ENCODE measurements around the gene MT1H. TPM values are rescaled to one million over a fixed set of nuclear protein-coding genes. Genes with fewer than 3 reads are reported as not detected.

The MT1H gene
- total and polyA plus RNA-seq, 2 of the 13 experiments (the other 11 are each of a cell fraction or from before 2014, with no cell fraction given), result 0.60 TPM; not detected in 1

DNA sequence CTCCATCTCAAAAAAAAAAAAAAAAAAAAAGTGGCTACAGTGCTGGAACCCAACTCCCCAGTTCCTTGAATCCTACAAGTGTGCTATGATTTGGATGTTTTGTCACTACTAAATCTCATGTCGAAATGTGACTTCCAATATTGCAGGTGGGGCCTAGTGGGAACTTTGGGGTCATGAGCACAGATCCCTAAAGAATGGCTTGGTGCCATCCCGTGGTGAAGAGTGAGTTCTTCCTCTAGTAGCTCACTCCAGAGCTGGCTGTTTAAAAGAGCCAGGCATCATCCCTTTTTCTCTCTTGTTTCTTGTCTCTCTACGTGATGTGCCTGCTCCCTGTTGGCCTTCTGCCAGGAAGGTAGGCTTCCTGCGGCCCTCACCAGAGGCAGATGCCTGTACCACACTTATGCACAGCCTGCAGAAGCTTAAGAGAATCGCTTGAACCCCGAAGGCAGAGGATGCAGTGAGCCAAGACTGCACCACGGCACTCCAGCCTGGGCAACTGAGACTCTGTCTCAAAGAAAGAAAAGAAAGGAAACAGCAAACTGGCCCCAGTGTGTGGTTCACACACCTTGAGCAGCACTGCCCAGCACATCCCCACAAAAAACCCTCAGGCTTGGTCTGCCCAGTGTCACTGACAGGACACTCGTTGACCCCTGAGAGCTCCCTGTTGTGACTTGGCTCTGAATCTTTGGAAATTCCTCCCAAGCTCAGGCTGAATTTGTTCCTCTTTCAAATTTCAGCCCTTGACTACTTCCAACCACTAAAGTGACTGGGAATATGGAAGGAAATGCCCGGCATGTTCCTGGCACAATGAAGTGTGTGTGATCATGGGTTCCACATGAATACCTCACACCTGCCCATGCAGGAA is 40.9 kb upstream of the MT1H start (continued):
- TF ChIP-seq, protein P1, sequence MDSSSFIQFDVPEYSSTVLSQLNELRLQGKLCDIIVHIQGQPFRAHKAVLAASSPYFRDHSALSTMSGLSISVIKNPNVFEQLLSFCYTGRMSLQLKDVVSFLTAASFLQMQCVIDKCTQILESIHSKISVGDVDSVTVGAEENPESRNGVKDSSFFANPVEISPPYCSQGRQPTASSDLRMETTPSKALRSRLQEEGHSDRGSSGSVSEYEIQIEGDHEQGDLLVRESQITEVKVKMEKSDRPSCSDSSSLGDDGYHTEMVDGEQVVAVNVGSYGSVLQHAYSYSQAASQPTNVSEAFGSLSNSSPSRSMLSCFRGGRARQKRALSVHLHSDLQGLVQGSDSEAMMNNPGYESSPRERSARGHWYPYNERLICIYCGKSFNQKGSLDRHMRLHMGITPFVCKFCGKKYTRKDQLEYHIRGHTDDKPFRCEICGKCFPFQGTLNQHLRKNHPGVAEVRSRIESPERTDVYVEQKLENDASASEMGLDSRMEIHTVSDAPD (CRISPR knock-in tag; IDR thresholded peaks at IDR 0.05), result no peak
- TF ChIP-seq ZKSCAN1 (IDR thresholded peaks at IDR 0.05; ENCODE audit: low read length) (no peak), ZNF121 (CRISPR knock-in tag; IDR thresholded peaks at IDR 0.05) (0 out of 2 replicates have a peak, but pooled peaks have one; percentile 36), SOX13 (IDR thresholded peaks at IDR 0.05) (no peak), SOX13 (CRISPR knock-in tag; conservative IDR thresholded peaks at IDR 0.05 in 1 of 2, IDR thresholded peaks at IDR 0.05 in 1 of 2) (no peak), MXD4 (CRISPR knock-in tag; IDR thresholded peaks at IDR 0.05) (no peak), ZNF891 (CRISPR knock-in tag; IDR thresholded peaks at IDR 0.05) (no peak), SIX1 (CRISPR knock-in tag; IDR thresholded peaks at IDR 0.05; ENCODE audit: borderline replicate concordance) (no peak), ZNF781 (CRISPR knock-in tag; IDR thresholded peaks at IDR 0.05; ENCODE audit: borderline replicate concordance, not compliant biosample characterization) (no peak), ZNF607 (CRISPR knock-in tag; IDR thresholded peaks at IDR 0.05; ENCODE audit: borderline replicate concordance) (no peak), PTBP1 (IDR thresholded peaks at IDR 0.05; ENCODE audit: low read depth, low read length, poor library complexity, severe bottlenecking) (no peak), RAD21 (CRISPR knock-in tag; IDR thresholded peaks at IDR 0.05) (0 out of 2 replicates have a peak, but pooled peaks have one; percentile 28), NBN (conservative IDR thresholded peaks at IDR 0.05) (no peak), TEAD3 (CRISPR knock-in tag; optimal IDR thresholded peaks at IDR 0.05; ENCODE audit: borderline replicate concordance) (peak; percentile 17), CEBPB (IDR thresholded peaks at IDR 0.05; ENCODE audit: borderline replicate concordance, low read depth, low read length) (no peak)
- TF ChIP-seq, protein P2, sequence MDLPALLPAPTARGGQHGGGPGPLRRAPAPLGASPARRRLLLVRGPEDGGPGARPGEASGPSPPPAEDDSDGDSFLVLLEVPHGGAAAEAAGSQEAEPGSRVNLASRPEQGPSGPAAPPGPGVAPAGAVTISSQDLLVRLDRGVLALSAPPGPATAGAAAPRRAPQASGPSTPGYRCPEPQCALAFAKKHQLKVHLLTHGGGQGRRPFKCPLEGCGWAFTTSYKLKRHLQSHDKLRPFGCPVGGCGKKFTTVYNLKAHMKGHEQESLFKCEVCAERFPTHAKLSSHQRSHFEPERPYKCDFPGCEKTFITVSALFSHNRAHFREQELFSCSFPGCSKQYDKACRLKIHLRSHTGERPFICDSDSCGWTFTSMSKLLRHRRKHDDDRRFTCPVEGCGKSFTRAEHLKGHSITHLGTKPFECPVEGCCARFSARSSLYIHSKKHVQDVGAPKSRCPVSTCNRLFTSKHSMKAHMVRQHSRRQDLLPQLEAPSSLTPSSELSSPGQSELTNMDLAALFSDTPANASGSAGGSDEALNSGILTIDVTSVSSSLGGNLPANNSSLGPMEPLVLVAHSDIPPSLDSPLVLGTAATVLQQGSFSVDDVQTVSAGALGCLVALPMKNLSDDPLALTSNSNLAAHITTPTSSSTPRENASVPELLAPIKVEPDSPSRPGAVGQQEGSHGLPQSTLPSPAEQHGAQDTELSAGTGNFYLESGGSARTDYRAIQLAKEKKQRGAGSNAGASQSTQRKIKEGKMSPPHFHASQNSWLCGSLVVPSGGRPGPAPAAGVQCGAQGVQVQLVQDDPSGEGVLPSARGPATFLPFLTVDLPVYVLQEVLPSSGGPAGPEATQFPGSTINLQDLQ (CRISPR knock-in tag; IDR thresholded peaks at IDR 0.05), result no peak
- TF ChIP-seq, protein P3, sequence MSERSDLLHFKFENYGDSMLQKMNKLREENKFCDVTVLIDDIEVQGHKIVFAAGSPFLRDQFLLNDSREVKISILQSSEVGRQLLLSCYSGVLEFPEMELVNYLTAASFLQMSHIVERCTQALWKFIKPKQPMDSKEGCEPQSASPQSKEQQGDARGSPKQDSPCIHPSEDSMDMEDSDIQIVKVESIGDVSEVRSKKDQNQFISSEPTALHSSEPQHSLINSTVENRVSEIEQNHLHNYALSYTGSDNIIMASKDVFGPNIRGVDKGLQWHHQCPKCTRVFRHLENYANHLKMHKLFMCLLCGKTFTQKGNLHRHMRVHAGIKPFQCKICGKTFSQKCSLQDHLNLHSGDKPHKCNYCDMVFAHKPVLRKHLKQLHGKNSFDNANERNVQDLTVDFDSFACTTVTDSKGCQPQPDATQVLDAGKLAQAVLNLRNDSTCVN (CRISPR knock-in tag; IDR thresholded peaks at IDR 0.05; ENCODE audit: borderline replicate concordance), result no peak
- TF ChIP-seq, protein P4, sequence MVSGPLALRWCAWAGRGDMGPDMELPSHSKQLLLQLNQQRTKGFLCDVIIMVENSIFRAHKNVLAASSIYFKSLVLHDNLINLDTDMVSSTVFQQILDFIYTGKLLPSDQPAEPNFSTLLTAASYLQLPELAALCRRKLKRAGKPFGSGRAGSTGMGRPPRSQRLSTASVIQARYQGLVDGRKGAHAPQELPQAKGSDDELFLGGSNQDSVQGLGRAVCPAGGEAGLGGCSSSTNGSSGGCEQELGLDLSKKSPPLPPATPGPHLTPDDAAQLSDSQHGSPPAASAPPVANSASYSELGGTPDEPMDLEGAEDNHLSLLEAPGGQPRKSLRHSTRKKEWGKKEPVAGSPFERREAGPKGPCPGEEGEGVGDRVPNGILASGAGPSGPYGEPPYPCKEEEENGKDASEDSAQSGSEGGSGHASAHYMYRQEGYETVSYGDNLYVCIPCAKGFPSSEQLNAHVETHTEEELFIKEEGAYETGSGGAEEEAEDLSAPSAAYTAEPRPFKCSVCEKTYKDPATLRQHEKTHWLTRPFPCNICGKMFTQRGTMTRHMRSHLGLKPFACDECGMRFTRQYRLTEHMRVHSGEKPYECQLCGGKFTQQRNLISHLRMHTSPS (CRISPR knock-in tag; IDR thresholded peaks at IDR 0.05; ENCODE audit: low read depth), result no peak

Data from HepG2 (cell line).